Thyroid gland (tissue), 4 donors: Measurements from ENCODE around the gene HES4. TPM values are rescaled to one million over a fixed set of nuclear protein-coding genes. Genes with fewer than 3 reads are reported as not detected.

ENCODE experiments used
- DNase-seq, 2 donors: peaks; one replicate each; pipeline ENCODE4 v3.0.0-alpha.2; 2019
- H3K27ac ChIP-seq, 3 donors: fragments of 200-600 bp; sonication (generic); 1 replicate in 2 of 3; 2 replicates in 1 of 3; pipeline ENCODE4 v1.5.1; 2016 to 2019; ENCODE audit warnings: mild to moderate bottlenecking in 1 of 3, moderate library complexity in 1 of 3
- H3K27me3 ChIP-seq: fragments of 200-600 bp; sonication (generic); one replicate; pipeline ENCODE4 v1.5.1; 2019
- H3K36me3 ChIP-seq, 2 donors: fragments of 200-600 bp; sonication (generic); one replicate each; pipeline ENCODE4 v1.5.1; 2016 to 2019
- H3K4me1 ChIP-seq, 2 donors: fragments of 200-600 bp; sonication (generic); one replicate each; pipeline ENCODE4 v1.5.1; 2017 to 2019
- H3K4me3 ChIP-seq, 3 donors: fragments of 200-600 bp; sonication (generic); replicated peaks in 1 of 3; 1 replicate in 2 of 3; 2 replicates in 1 of 3; pipeline ENCODE4 v1.5.1; 2016; ENCODE audit warnings: mild to moderate bottlenecking in 1 of 3
- H3K9me3 ChIP-seq: fragments of 200-600 bp; sonication (generic); one replicate; pipeline ENCODE4 v1.5.1; 2017
- POLR2A ChIP-seq, 2 donors: fragments of 450-650 bp; IDR thresholded peaks; one replicate each; pipeline ENCODE4 v1.6.1; 2017; ENCODE audit warnings: antibody characterized with exemption in 2 of 2, mild to moderate bottlenecking in 2 of 2, moderate library complexity in 1 of 2
- WGBS, 2 donors: methylation state at CpG; one replicate each; pipeline ENCODE4 v1.1.5; 2017; 5-methylcytosine and 5-hydroxymethylcytosine counted together
- intact Hi-C: fragments of 100-400 bp; cut with DNase I; formaldehyde crosslinking; loops from one replicate; pipeline ENCODE4 v1.15.1; 2023
- total RNA-seq, 4 donors: library from RNA; depleted of rRNA; stranded (reverse); fragments of >200 nt; gene quantifications; one replicate each; pipeline ENCODE4 v1.2.3, GENCODE V29; 2016
- TF ChIP-seq, protein P1 (sequence below), 6 experiments: fragments of 200-600 bp in 3 of 6; fragments of 450-650 bp in 3 of 6; sonication (generic) in 3 of 6; IDR thresholded peaks; one replicate each; pipeline ENCODE4 v1.5.1; 2016 to 2019; ENCODE audit warnings: antibody characterized with exemption in 6 of 6, mild to moderate bottlenecking in 2 of 6, inconsistent platforms in 1 of 6, moderate library complexity in 1 of 6

Gene HES4
- total RNA-seq, 4 donors from 2014 or later: 5.0 to 29.2 (median 18.6) TPM

DNA sequence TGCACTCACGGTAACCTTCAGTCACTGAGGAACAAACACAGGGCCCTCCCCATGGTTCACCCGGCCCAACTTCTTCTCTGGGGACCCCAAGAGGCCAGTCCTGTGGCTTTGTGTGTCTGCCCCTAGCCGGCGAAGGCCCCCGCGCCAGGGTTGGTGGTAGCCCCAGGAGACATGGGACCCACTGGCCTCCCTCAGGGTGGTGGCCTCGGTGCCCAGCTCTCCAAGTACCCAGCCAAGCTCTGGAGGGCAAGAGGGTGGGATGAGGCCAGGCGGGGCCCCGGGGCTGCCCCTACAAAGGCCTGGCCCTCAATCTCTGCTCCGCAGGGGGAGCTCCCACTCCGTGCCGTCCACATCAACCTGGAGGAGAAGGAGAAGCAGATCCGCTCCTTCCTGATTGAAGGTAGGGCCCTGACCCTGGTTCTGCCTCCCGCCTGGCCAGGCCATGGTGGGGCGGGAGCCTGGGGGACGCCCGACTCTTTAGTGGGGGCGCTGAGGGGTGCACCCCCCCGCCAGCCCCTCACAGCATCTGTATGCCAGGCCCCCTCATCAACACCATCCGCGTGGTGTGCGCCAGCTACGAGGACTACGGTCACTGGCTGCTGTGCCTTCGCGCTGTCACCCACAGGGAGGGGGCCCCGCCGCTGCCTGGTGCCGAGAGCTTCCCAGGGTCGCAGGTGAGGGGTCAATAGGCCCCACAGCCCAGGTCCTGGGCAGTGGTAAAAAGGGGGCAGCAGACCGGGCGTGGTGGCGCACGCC, 28.0 kb downstream of the HES4 start:
- H3K36me3 ChIP-seq: no peaks in the 10 kb centered on the region
- intact Hi-C loops: loop anchor here (5.0 to 10.0 kb wide), 2 partner anchors 70 to 323 kb away; no protein-coding TSS in a partner anchor
- H3K4me3 ChIP-seq: no peak overlapping the region
- peaks cover 6% of the 10 kb centered on the region for H3K27me3 ChIP-seq
- TF ChIP-seq, protein P1, sequence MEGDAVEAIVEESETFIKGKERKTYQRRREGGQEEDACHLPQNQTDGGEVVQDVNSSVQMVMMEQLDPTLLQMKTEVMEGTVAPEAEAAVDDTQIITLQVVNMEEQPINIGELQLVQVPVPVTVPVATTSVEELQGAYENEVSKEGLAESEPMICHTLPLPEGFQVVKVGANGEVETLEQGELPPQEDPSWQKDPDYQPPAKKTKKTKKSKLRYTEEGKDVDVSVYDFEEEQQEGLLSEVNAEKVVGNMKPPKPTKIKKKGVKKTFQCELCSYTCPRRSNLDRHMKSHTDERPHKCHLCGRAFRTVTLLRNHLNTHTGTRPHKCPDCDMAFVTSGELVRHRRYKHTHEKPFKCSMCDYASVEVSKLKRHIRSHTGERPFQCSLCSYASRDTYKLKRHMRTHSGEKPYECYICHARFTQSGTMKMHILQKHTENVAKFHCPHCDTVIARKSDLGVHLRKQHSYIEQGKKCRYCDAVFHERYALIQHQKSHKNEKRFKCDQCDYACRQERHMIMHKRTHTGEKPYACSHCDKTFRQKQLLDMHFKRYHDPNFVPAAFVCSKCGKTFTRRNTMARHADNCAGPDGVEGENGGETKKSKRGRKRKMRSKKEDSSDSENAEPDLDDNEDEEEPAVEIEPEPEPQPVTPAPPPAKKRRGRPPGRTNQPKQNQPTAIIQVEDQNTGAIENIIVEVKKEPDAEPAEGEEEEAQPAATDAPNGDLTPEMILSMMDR (IDR thresholded peaks at IDR 0.05): no peak
- TF ChIP-seq POLR2A (IDR thresholded peaks at IDR 0.05): no peak
- WGBS, 2 donors: 85 to 86% methylated on average over 20 of the region's 34 CpGs
- H3K9me3 ChIP-seq: no peaks in the 10 kb centered on the region
- DNase-seq: no peak
- H3K4me1 ChIP-seq: peaks cover 5 to 32% of the 10 kb centered on the region in 2 donors
- H3K27ac ChIP-seq: no peak overlapping the region

DNA sequence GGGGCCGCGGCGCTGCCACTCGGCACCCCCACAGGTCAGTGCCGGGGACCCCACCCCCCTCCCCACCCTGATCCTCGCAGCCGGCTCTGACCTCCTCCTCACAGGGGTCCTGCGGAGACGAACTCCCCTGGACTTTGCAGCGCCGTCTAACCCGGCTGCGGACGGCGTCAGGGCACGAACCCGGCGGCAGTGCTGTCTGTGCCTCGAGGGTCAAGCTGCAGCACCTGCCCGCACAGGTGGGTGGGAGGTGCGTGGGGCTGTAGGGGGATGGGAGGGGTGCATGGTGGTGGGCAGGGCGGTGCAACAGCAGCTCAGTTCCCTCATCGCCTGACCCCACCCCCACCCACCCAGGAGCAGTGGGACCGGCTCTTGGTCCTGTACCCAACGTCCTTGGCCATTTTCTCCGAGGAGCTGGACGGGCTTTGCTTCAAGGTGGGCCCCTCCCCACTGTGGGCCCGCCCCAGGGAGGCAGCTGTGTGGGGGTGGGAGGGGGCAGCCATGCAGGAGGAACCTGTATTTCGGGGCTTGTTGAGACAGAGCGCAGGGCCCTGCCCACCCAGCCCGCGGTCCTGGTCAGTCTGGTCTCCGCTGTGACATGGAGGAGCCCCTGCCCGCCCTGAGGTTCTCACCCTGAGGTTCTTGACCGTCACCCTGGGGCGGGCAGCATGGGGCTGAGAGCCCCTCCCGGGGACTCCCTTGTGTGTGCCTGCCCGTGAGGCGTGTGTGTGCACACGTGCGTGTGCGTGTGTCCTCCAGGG, 28.7 kb downstream of the HES4 start:
- intact Hi-C loops: loop anchor here (5.0 to 10.0 kb wide), 2 partner anchors 69 to 324 kb away; no protein-coding TSS in a partner anchor
- 43% methylated on average over 30 of the region's 42 CpGs; no CpG with 5 or more reads in 1 of the 2 donors for WGBS, 2 donors
- Histone ChIP-seq H3K27me3 (peaks cover 6% of the 10 kb centered on the region), H3K9me3 (no peaks in the 10 kb centered on the region), H3K27ac (no peak overlapping the region), H3K4me1 (peaks cover 11 to 35% of the 10 kb centered on the region in 2 donors), H3K36me3 (no peaks in the 10 kb centered on the region), H3K4me3 (no peak overlapping the region)
- TF ChIP-seq, protein P1 (IDR thresholded peaks at IDR 0.05): no peak
- TF ChIP-seq POLR2A (IDR thresholded peaks at IDR 0.05): no peak
- DNase-seq: no peak

DNA sequence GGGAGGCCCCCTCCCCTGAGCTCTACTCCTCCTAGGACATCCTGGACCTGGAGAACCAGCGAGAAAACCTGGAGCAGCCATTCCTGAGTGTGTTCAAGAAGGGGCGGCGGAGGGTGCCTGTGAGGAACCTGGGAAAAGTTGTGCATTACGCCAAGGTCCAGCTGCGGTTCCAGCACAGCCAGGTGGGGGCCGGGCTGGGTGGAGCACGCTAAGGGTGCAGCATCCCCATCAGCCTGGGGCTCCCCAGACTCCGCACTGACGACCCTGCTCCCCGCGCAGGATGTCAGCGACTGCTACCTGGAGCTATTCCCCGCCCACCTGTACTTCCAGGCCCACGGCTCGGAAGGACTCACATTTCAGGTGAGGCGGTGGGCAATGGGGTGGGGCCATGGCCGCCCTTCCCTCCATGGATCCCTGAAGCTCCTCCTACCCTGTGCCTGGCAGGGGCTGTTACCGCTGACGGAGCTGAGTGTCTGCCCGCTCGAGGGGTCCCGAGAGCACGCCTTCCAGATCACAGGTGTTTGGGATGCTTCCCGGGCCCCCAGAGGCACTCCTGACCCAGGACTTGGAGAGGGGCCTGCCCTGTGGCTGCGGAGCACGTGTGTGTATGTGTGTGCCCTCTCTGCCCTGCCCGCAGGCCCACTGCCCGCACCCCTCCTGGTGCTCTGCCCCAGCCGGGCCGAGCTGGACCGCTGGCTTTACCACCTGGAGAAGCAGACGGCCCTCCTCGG, 29.5 kb downstream of the HES4 start:
- 18 to 28% methylated on average over 12 to 19 of the region's 33 CpGs for WGBS, 2 donors
- H3K27me3 ChIP-seq: peaks cover 6% of the 10 kb centered on the region
- intact Hi-C loops: loop anchor here (5.0 to 10.0 kb wide), 2 partner anchors 68 to 324 kb away; no protein-coding TSS in a partner anchor

DNA sequence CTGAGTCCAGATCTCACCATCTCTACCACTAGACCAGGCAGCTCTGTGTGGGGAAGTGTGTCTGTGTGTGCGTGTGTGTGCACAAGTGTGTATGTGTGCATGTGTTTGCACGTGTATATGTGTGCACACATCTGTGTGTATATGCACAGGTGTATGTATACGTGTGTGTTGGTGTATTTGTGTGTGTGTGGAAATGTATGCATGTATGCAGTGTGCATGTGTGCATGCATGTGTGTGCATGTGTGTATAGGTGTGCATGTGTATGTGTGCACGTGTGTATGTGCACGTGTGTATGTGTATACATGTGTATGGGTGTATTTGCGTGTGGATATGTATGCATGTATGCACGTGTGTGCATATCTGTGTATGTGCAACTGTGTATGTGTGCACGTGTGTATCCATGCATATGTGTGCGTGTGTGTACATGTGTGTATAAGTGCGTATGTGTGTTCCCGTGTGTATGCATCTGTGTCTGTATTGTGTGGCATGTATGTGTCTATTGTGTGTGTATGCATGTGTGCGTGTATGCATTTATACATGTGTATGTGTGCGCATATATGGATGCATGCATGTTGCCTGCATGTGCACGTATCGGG, 30.5 kb downstream of the HES4 start:
- Histone ChIP-seq H3K9me3 (no peaks in the 10 kb centered on the region), H3K27ac (no peak overlapping the region), H3K36me3 (no peaks in the 10 kb centered on the region), H3K27me3 (peaks cover 6% of the 10 kb centered on the region), H3K4me1 (peaks cover 12 to 33% of the 10 kb centered on the region in 2 donors), H3K4me3 (no peak overlapping the region)
- WGBS, 2 donors: 84 to 85% methylated on average over 15 of the region's 15 CpGs
- intact Hi-C loops: no loop called here
- no peak for TF ChIP-seq POLR2A (IDR thresholded peaks at IDR 0.05)
- TF ChIP-seq, protein P1 (IDR thresholded peaks at IDR 0.05): no peak
- no peak for DNase-seq

More for the DNA sequence above, 29.5 kb downstream of the HES4 start:
- Histone ChIP-seq H3K36me3 (no peaks in the 10 kb centered on the region), H3K4me3 (no peak overlapping the region), H3K27ac (no peak overlapping the region), H3K4me1 (peaks cover 12 to 33% of the 10 kb centered on the region in 2 donors), H3K9me3 (no peaks in the 10 kb centered on the region)
- TF ChIP-seq, protein P1 (IDR thresholded peaks at IDR 0.05): no peak
- no peak for TF ChIP-seq POLR2A (IDR thresholded peaks at IDR 0.05)
- DNase-seq: no peak
